ENCODE data around the gene SAFB.

The SAFB gene

GRCh38 chr19:5666921-5667610, 44.2 kb downstream of the SAFB start:
- no peak for DNase-seq (ENCODE audit: low read depth in 2 of 2)

GRCh38 chr19:5667751-5668271, 44.9 kb downstream of the SAFB start:
- DNase-seq (ENCODE audit: low read depth in 2 of 2), result no peak

- DNase-seq (ENCODE audit: low read depth in 2 of 2), result no peak
Observed at GRCh38 chr19:5669212-5669611, 46.3 kb downstream of the SAFB start.

- no peak for DNase-seq (ENCODE audit: low read depth in 2 of 2)
Observed at GRCh38 chr19:5671600-5671999, 48.7 kb downstream of the SAFB start.

- no peak for DNase-seq (ENCODE audit: low read depth in 2 of 2)
Observed at GRCh38 chr19:5672708-5673459, 50.0 kb downstream of the SAFB start.

GRCh38 chr19:5673752-5674151, 50.9 kb downstream of the SAFB start:
- no peak for DNase-seq (ENCODE audit: low read depth in 2 of 2)

GRCh38 chr19:5674714-5675113, 51.8 kb downstream of the SAFB start:
- no peak for DNase-seq (ENCODE audit: low read depth in 2 of 2)

GRCh38 chr19:5676105-5676771, 53.4 kb downstream of the SAFB start:
- DNase-seq (ENCODE audit: low read depth in 2 of 2), result no peak

GRCh38 chr19:5676772-5677105, 53.9 kb downstream of the SAFB start:
- no peak for DNase-seq (ENCODE audit: low read depth in 2 of 2)

- DNase-seq (ENCODE audit: low read depth in 2 of 2), result no peak
Observed at GRCh38 chr19:5677136-5677535, 54.3 kb downstream of the SAFB start.

GRCh38 chr19:5677580-5677979, 54.7 kb downstream of the SAFB start:
- no peak for DNase-seq (ENCODE audit: low read depth in 2 of 2)

GRCh38 chr19:5678071-5678718, 55.3 kb downstream of the SAFB start:
- DNase-seq (ENCODE audit: low read depth in 2 of 2), result no peak

- no peak for DNase-seq (ENCODE audit: low read depth in 2 of 2)
Observed at GRCh38 chr19:5679289-5680083, 56.6 kb downstream of the SAFB start.

- no peak for DNase-seq (ENCODE audit: low read depth in 2 of 2)
Observed at GRCh38 chr19:5680084-5680436, 57.2 kb downstream of the SAFB start.

GRCh38 chr19:5680437-5681368, 57.8 kb downstream of the SAFB start, which contains the start of the genes HSD11B1L and MICOS13:
Gene HSD11B1L (plus strand): TSS chr19:5681027. CDS start chr19:5684833, 3,806 bp downstream.
Gene MICOS13 (minus strand): TSS chr19:5680516. CDS start chr19:5680486, 30 bp downstream.
- peak; percentile 96 to 97 for DNase-seq (ENCODE audit: low read depth in 2 of 2)

- DNase-seq (ENCODE audit: low read depth in 2 of 2), result no peak
Observed at GRCh38 chr19:5681391-5682106, 58.7 kb downstream of the SAFB start.

- no peak for DNase-seq (ENCODE audit: low read depth in 2 of 2)
Observed at GRCh38 chr19:5682107-5682482, 59.2 kb downstream of the SAFB start.

GRCh38 chr19:5683177-5683886, 60.4 kb downstream of the SAFB start:
- no peak for DNase-seq (ENCODE audit: low read depth in 2 of 2)

Measured in fibroblast of skin of left biceps (primary cell).